ENCODE results near the gene EPB41L1. TPM values are rescaled to one million over a fixed set of nuclear protein-coding genes. Genes with fewer than 3 reads are reported as not detected.

Gene EPB41L1
- total and polyA plus RNA-seq, 2 experiments from 2014 or later: 24.1 to 48.7 TPM

GRCh38 chr20:36126836-36127527 lies 27.6 kb upstream of the EPB41L1 start:
- ATAC-seq (peak; percentile 82), DNase-seq (ENCODE audit: low spot score) (peak; percentile 56)
- no peak overlapping the region for H2AFZ ChIP-seq
- no peak overlapping the region for H3K4me3 ChIP-seq
- H3K4me1 ChIP-seq (ENCODE audit: insufficient read depth): no peaks in the 10 kb centered on the region; the same call in 1 of the 2 replicates
- H3K27ac ChIP-seq (ENCODE audit: low read depth): no peak overlapping the region
- H3K27ac Mint-ChIP-seq: no peak overlapping the region
- H3K4me2 ChIP-seq: no peak overlapping the region
- H3K9me3 Mint-ChIP-seq: no peaks in the 10 kb centered on the region; the same call in 2 of the 3 replicates
- H3K4me3 Mint-ChIP-seq: no peak overlapping the region
- no peaks in the 10 kb centered on the region for H3F3A ChIP-seq (replicated peaks; ENCODE audit: low read depth)
- H3K36me3 ChIP-seq (ENCODE audit: insufficient read depth): no peaks in the 10 kb centered on the region
- no peaks in the 10 kb centered on the region for H4K20me1 ChIP-seq (replicated peaks; ENCODE audit: insufficient read depth)
- H3K4me1 Mint-ChIP-seq: peaks cover 16% of the 10 kb centered on the region
- peaks cover 8% of the 10 kb centered on the region for H3K27me3 Mint-ChIP-seq (ENCODE audit: insufficient read depth, low read depth, poor library complexity)
- H3K79me2 ChIP-seq (replicated peaks; ENCODE audit: insufficient read depth): no peaks in the 10 kb centered on the region
- no peaks in the 10 kb centered on the region for H3K27me3 ChIP-seq (ENCODE audit: insufficient read depth)
- no peaks in the 10 kb centered on the region for H3K9me2 ChIP-seq (ENCODE audit: insufficient read depth)
- TF ChIP-seq, protein P1, sequence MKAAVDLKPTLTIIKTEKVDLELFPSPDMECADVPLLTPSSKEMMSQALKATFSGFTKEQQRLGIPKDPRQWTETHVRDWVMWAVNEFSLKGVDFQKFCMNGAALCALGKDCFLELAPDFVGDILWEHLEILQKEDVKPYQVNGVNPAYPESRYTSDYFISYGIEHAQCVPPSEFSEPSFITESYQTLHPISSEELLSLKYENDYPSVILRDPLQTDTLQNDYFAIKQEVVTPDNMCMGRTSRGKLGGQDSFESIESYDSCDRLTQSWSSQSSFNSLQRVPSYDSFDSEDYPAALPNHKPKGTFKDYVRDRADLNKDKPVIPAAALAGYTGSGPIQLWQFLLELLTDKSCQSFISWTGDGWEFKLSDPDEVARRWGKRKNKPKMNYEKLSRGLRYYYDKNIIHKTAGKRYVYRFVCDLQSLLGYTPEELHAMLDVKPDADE (IDR thresholded peaks at IDR 0.05): no peak
- TF ChIP-seq ZNF331 (CRISPR knock-in tag; IDR thresholded peaks at IDR 0.05; ENCODE audit: low read depth) (no peak), CTCF (conservative IDR thresholded peaks at IDR 0.05; ENCODE audit: low read depth in 2 of 2) (no peak), ZNF462 (CRISPR knock-in tag; IDR thresholded peaks at IDR 0.05) (no peak), ZNF114 (CRISPR knock-in tag; IDR thresholded peaks at IDR 0.05) (no peak), CREB1 (CRISPR knock-in tag; IDR thresholded peaks at IDR 0.05; ENCODE audit: low read depth) (no peak), NANOG (IDR thresholded peaks at IDR 0.05; ENCODE audit: borderline replicate concordance) (no peak), EZH2phosphoT487 (IDR thresholded peaks at IDR 0.05; ENCODE audit: unreplicated experiment) (no peak), JUNB (IDR thresholded peaks at IDR 0.05; ENCODE audit: unreplicated experiment) (no peak), EZH2 (IDR thresholded peaks at IDR 0.05; ENCODE audit: low read depth, unreplicated experiment) (no peak), REST (IDR thresholded peaks at IDR 0.05; ENCODE audit: unreplicated experiment) (no peak), STAT1 (IDR thresholded peaks at IDR 0.05; ENCODE audit: unreplicated experiment) (no peak), POLR2AphosphoS5 (IDR thresholded peaks at IDR 0.05; ENCODE audit: low read depth) (no peak)
- H3K36me3 Mint-ChIP-seq (ENCODE audit: low read depth): no peaks in the 10 kb centered on the region
